HG02884 (cell line): Measurements from ENCODE around the gene AIFM1.
"Not testable (repeated sequence)": the region's sequence is repeated elsewhere in the genome, so short reads cannot be mapped to it uniquely, and the experiment has no call there.

Experiments
- ATAC-seq: cut with Tn5 transposase; IDR thresholded peaks from one replicate; pipeline ENCODE4 v1.9.1; 2021; ENCODE audit warnings: mild to moderate bottlenecking, moderate library complexity; ENCODE audit not compliant: unreplicated experiment

Gene AIFM1

GRCh38 chrX:130120746-130121504 is 44.7 kb downstream of the AIFM1 start:
- ATAC-seq, result peak; percentile 64

- peak; percentile 42 for ATAC-seq
Measured at GRCh38 chrX:130120321-130120731, 45.3 kb downstream of the AIFM1 start.

GRCh38 chrX:130119312-130119898 is 46.2 kb downstream of the AIFM1 start:
- no peak for ATAC-seq

- ATAC-seq, result no peak
Measured at GRCh38 chrX:130118441-130119311, 47.0 kb downstream of the AIFM1 start.

- ATAC-seq, result no peak
Measured at GRCh38 chrX:130117166-130117565, 48.5 kb downstream of the AIFM1 start.

GRCh38 chrX:130115119-130115885 is 50.3 kb downstream of the AIFM1 start:
- not testable (repeated sequence) for ATAC-seq

- ATAC-seq, result no peak
Measured at GRCh38 chrX:130114141-130114588, 51.5 kb downstream of the AIFM1 start.

GRCh38 chrX:130111220-130112154 is 54.2 kb downstream of the AIFM1 start:
- no peak for ATAC-seq

- ATAC-seq, result peak; percentile 37
Measured at GRCh38 chrX:130110379-130111219, 55.0 kb downstream of the AIFM1 start, which contains the start of gene ELF4. ELF4 (minus strand) TSS chrX:130110497; CDS start chrX:130081330, 29,167 bp downstream.

GRCh38 chrX:130109429-130110378 is 55.9 kb downstream of the AIFM1 start:
- no peak for ATAC-seq

- ATAC-seq, result peak; percentile 55
Measured at GRCh38 chrX:130108647-130109428, 56.8 kb downstream of the AIFM1 start.

- ATAC-seq, result no peak
Measured at GRCh38 chrX:130106071-130106470, 59.6 kb downstream of the AIFM1 start.

GRCh38 chrX:130105244-130105643 is 60.4 kb downstream of the AIFM1 start:
- no peak for ATAC-seq

GRCh38 chrX:130103605-130104004 is 62.0 kb downstream of the AIFM1 start:
- no peak for ATAC-seq

GRCh38 chrX:130100180-130100579 is 65.5 kb downstream of the AIFM1 start:
- ATAC-seq, result no peak

- ATAC-seq, result no peak
Measured at GRCh38 chrX:130098210-130098552, 67.5 kb downstream of the AIFM1 start.
